GM23338 (cell line): Measurements from ENCODE around the gene DENND11. TPM values are rescaled to one million over a fixed set of nuclear protein-coding genes. Genes with fewer than 3 reads are reported as not detected.
A peak's percentile ranks its signal among the peaks of the same experiment; 100 is the strongest.

Experiments
- ATAC-seq: fragments of 200-7000 bp; cut with Tn5 transposase; 3 replicates; pipeline ENCODE4 v1.9.1; 2020
- DNase-seq: peaks from one replicate; pipeline ENCODE4 v3.0.0-alpha.2; 2015; ENCODE audit warnings: low spot score
- H2AFZ ChIP-seq: fragments of 200-600 bp; sonication (generic); 2 replicates; pipeline ENCODE4 v1.8.0; 2016; ENCODE audit warnings: antibody characterized with exemption, mild to moderate bottlenecking, moderate library complexity
- H3F3A ChIP-seq: fragments of 200-600 bp; sonication (generic); replicated peaks from 2 replicates; pipeline ENCODE4 v1.8.0; 2017; ENCODE audit warnings: antibody characterized with exemption, mixed run types, low read depth
- H3K27ac ChIP-seq: fragments of 200-600 bp; sonication (generic); 2 replicates; pipeline ENCODE4 v1.6.1; 2016; ENCODE audit warnings: low read depth
- H3K27me3 ChIP-seq: fragments of 200-600 bp; sonication (generic); 2 replicates; pipeline ENCODE4 v1.8.0; 2016; ENCODE audit warnings: mild to moderate bottlenecking, mixed run types, moderate library complexity; ENCODE audit not compliant: insufficient read depth
- H3K36me3 ChIP-seq: fragments of 200-600 bp; sonication (generic); 2 replicates; pipeline ENCODE4 v1.8.0; 2016; ENCODE audit warnings: mild to moderate bottlenecking; ENCODE audit not compliant: insufficient read depth
- H3K4me1 ChIP-seq: fragments of 200-600 bp; sonication (generic); 2 replicates; pipeline ENCODE4 v1.8.0; 2016; ENCODE audit warnings: mild to moderate bottlenecking, moderate library complexity; ENCODE audit not compliant: insufficient read depth
- H3K4me2 ChIP-seq: fragments of 200-600 bp; sonication (generic); 2 replicates; pipeline ENCODE4 v1.7.1; 2017; ENCODE audit warnings: mixed run types
- H3K4me3 ChIP-seq: fragments of 200-600 bp; sonication (generic); 2 replicates; pipeline ENCODE4 v1.6.1; 2016; ENCODE audit warnings: mixed run types
- H3K79me2 ChIP-seq: fragments of 200-600 bp; sonication (generic); replicated peaks from 2 replicates; pipeline ENCODE4 v1.8.0; 2017; ENCODE audit warnings: mild to moderate bottlenecking; ENCODE audit not compliant: insufficient read depth
- H3K9me2 ChIP-seq: fragments of 200-600 bp; sonication (generic); 2 replicates; pipeline ENCODE4 v1.8.0; 2017; ENCODE audit not compliant: insufficient read depth
- H4K20me1 ChIP-seq: fragments of 200-600 bp; sonication (generic); replicated peaks from 2 replicates; pipeline ENCODE4 v1.8.0; 2017; ENCODE audit warnings: mild to moderate bottlenecking; ENCODE audit not compliant: insufficient read depth
- H3K27ac Mint-ChIP-seq: 2 replicates; pipeline ENCODE4 v1.8.0; 2020; ENCODE audit warnings: inconsistent platforms, mild to moderate bottlenecking, moderate library complexity, mixed read lengths
- H3K27me3 Mint-ChIP-seq: 3 replicates; pipeline ENCODE4 v1.8.0; 2022; ENCODE audit warnings: low read depth, mild to moderate bottlenecking, moderate library complexity, mixed read lengths, inconsistent platforms; ENCODE audit not compliant: insufficient read depth, poor library complexity
- H3K36me3 Mint-ChIP-seq: 3 replicates; pipeline ENCODE4 v1.8.0; 2021; ENCODE audit warnings: low read depth, mild to moderate bottlenecking, inconsistent platforms, moderate library complexity, mixed read lengths
- H3K4me1 Mint-ChIP-seq: 3 replicates; pipeline ENCODE4 v1.8.0; 2020; ENCODE audit warnings: mild to moderate bottlenecking, inconsistent platforms, mixed read lengths
- H3K4me3 Mint-ChIP-seq: 3 replicates; pipeline ENCODE4 v1.8.0; 2021; ENCODE audit warnings: moderate library complexity, mild to moderate bottlenecking, inconsistent platforms, mixed read lengths
- H3K9me3 Mint-ChIP-seq: 3 replicates; pipeline ENCODE4 v1.8.0; 2020; ENCODE audit warnings: moderate library complexity, mild to moderate bottlenecking, inconsistent platforms, mixed read lengths
- CREB1 ChIP-seq: fragments of 250-450 bp; sonication (Bioruptor Pico); IDR thresholded peaks from 2 replicates; pipeline ENCODE4 v1.5.0; 2020; ENCODE audit warnings: low read depth, mild to moderate bottlenecking, moderate library complexity
- CTCF ChIP-seq, 2 experiments: fragments of 200-600 bp in 1 of 2; sonication (generic) in 1 of 2; conservative IDR thresholded peaks; 2 replicates each; pipeline versions ENCODE4 v1.5.1 to v1.6.1; 2016 to 2017; ENCODE audit warnings: antibody characterized with exemption in 2 of 2, low read depth in 2 of 2, mild to moderate bottlenecking in 2 of 2, moderate library complexity in 1 of 2
- ETS1 ChIP-seq: IDR thresholded peaks from 2 replicates; pipeline ENCODE4 v1.6.1; 2016; ENCODE audit warnings: antibody characterized with exemption
- EZH2phosphoT487 ChIP-seq: fragments of 200-600 bp; sonication (generic); IDR thresholded peaks from one replicate; pipeline ENCODE4 v1.8.1; 2018; ENCODE audit warnings: antibody characterized with exemption; ENCODE audit not compliant: unreplicated experiment
- JUNB ChIP-seq: IDR thresholded peaks from one replicate; pipeline ENCODE4 v1.6.1; 2016; ENCODE audit warnings: antibody characterized with exemption; ENCODE audit not compliant: unreplicated experiment
- POLR2AphosphoS5 ChIP-seq: IDR thresholded peaks from 2 replicates; pipeline ENCODE4 v1.6.1; 2016; ENCODE audit warnings: antibody characterized with exemption, low read depth
- REST ChIP-seq: IDR thresholded peaks from one replicate; pipeline ENCODE4 v1.6.1; 2018; ENCODE audit warnings: antibody characterized with exemption; ENCODE audit not compliant: unreplicated experiment
- ZNF114 ChIP-seq: fragments of 250-450 bp; sonication (Bioruptor Pico); IDR thresholded peaks from 2 replicates; pipeline ENCODE4 v1.5.0; 2020; ENCODE audit warnings: mild to moderate bottlenecking, moderate library complexity
- ZNF331 ChIP-seq: fragments of 250-450 bp; sonication (Bioruptor Pico); IDR thresholded peaks from 2 replicates; pipeline ENCODE4 v1.5.0; 2020; ENCODE audit warnings: low read depth, mild to moderate bottlenecking, moderate library complexity
- polyA plus RNA-seq: library from polyadenylated mRNA; unstranded; fragments of >200 nt; fragmentation: Nextera tagmentation; extraction: Ambion mirVana; gene quantifications from 2 replicates; pipeline ENCODE4 v1.2.1, GENCODE V29; 2016
- total RNA-seq: library from RNA; depleted of rRNA; stranded (reverse); fragments of >200 nt; shearing (Covaris generic); gene quantifications from 2 replicates; pipeline ENCODE4 v1.2.3, GENCODE V29; 2014

Gene DENND11
- total and polyA plus RNA-seq, 2 experiments from 2014 or later = 5.1 to 29.5 TPM

GRCh38 chr7:141700296-141700847, 1.6 kb downstream of the DENND11 start:
- Histone ChIP-seq H3K4me3 (peak overlapping the region; percentile 93), H3K36me3 (no peaks in the 10 kb centered on the region), H3K27me3 (peaks cover 19% of the 10 kb centered on the region), H3K27ac (no peak overlapping the region), H2AFZ (no peak overlapping the region), H3K79me2 (peaks cover 53% of the 10 kb centered on the region), H3F3A (peaks cover 3% of the 10 kb centered on the region; the same call in 1 of the 2 replicates), H3K4me1 (peaks cover 47% of the 10 kb centered on the region), H3K9me2 (no peaks in the 10 kb centered on the region), H3K4me2 (peak overlapping the region; percentile 99), H4K20me1 (peaks cover 7% of the 10 kb centered on the region; the same call in 1 of the 2 replicates)
- H3K36me3 Mint-ChIP-seq = no peaks in the 10 kb centered on the region
- no peak for ATAC-seq
- peaks cover 58% of the 10 kb centered on the region for H3K4me1 Mint-ChIP-seq
- TF ChIP-seq POLR2AphosphoS5 (no peak), CREB1 (no peak), ZNF331 (no peak), ZNF114 (CRISPR knock-in tag) (no peak)
- peaks cover 8% of the 10 kb centered on the region for H3K27me3 Mint-ChIP-seq
- H3K27ac Mint-ChIP-seq = no peak overlapping the region
- DNase-seq = no peak
- H3K9me3 Mint-ChIP-seq = no peaks in the 10 kb centered on the region
- H3K4me3 Mint-ChIP-seq = peak overlapping the region; percentile 82

- Histone ChIP-seq H2AFZ (no peak overlapping the region), H3K27me3 (peaks cover 19% of the 10 kb centered on the region), H3K79me2 (peaks cover 54% of the 10 kb centered on the region), H3K9me2 (no peaks in the 10 kb centered on the region), H3F3A (peaks cover 3% of the 10 kb centered on the region; the same call in 1 of the 2 replicates), H4K20me1 (peaks cover 7% of the 10 kb centered on the region; the same call in 1 of the 2 replicates), H3K27ac (no peak overlapping the region), H3K4me1 (peaks cover 52% of the 10 kb centered on the region), H3K4me2 (peak overlapping the region; percentile 99; the same call in 1 of the 2 replicates), H3K36me3 (no peaks in the 10 kb centered on the region), H3K4me3 (no peak overlapping the region)
- ATAC-seq (no peak), DNase-seq (no peak)
- H3K9me3 Mint-ChIP-seq = no peaks in the 10 kb centered on the region
- peak overlapping the region; percentile 82; the same call in 2 of the 3 replicates for H3K4me3 Mint-ChIP-seq
- no peak overlapping the region for H3K27ac Mint-ChIP-seq
- H3K27me3 Mint-ChIP-seq = peaks cover 8% of the 10 kb centered on the region
- peaks cover 58% of the 10 kb centered on the region for H3K4me1 Mint-ChIP-seq
- no peaks in the 10 kb centered on the region for H3K36me3 Mint-ChIP-seq
- TF ChIP-seq JUNB = no peak
- TF ChIP-seq CTCF (conservative IDR thresholded peaks at IDR 0.05; ENCODE audit: low read depth in 2 of 2) = no peak
- TF ChIP-seq REST = no peak
- no peak for TF ChIP-seq ETS1
- no peak for TF ChIP-seq EZH2phosphoT487
These were observed 2.1 kb downstream of the DENND11 start for GRCh38 chr7:141699860-141700259.
